Keratinocyte (primary cell): Measurements from ENCODE around the gene CIRBP. TPM values are rescaled to one million over a fixed set of nuclear protein-coding genes. Genes with fewer than 3 reads are reported as not detected.

Experiments
- DNase-seq: peaks from one replicate; pipeline ENCODE4 v3.0.0-alpha.2; 2011; ENCODE audit warnings: low read depth, missing footprints, low spot score
- FAIRE-seq: peaks from 2 replicates; lab custom pipeline; 2011; peaks lifted over from hg19 to GRCh38; lab: Jason Lieb, UNC
- H2AFZ ChIP-seq: 2 replicates; pipeline ENCODE4 v1.6.0; 2012; ENCODE audit warnings: low read length, control low read depth, inconsistent platforms; ENCODE audit not compliant: control insufficient read depth
- H3K27ac ChIP-seq: 2 replicates; pipeline ENCODE4 v1.5.1; 2011; ENCODE audit warnings: low read length; ENCODE audit not compliant: control insufficient read depth, insufficient read depth
- H3K27me3 ChIP-seq: 3 replicates; pipeline ENCODE4 v1.6.0; 2011; ENCODE audit warnings: low read length; ENCODE audit not compliant: control insufficient read depth, insufficient read depth; ENCODE audit errors: extremely low read depth
- H3K36me3 ChIP-seq, 2 experiments: 2 replicates in 1 of 2; 3 replicates in 1 of 2; pipeline ENCODE4 v1.5.1; 2011; ENCODE audit warnings: low read length in 2 of 2, mild to moderate bottlenecking in 1 of 2; ENCODE audit not compliant: control insufficient read depth in 2 of 2, insufficient read depth in 2 of 2; ENCODE audit errors: extremely low read depth in 1 of 2
- H3K4me1 ChIP-seq: 3 replicates; pipeline ENCODE4 v1.5.1; 2011; ENCODE audit warnings: low read length; ENCODE audit not compliant: control insufficient read depth, insufficient read depth; ENCODE audit errors: extremely low read depth
- H3K4me2 ChIP-seq: 3 replicates; pipeline ENCODE4 v1.6.0; 2011; ENCODE audit warnings: low read depth, low read length; ENCODE audit not compliant: control insufficient read depth, insufficient read depth; ENCODE audit errors: extremely low read depth
- H3K4me3 ChIP-seq, 3 experiments: fragments of 200-600 bp in 1 of 3; sonication (generic) in 1 of 3; 2 replicates in 2 of 3; 3 replicates in 1 of 3; pipeline ENCODE4 v1.5.1; 2011 to 2016; ENCODE audit warnings: low read length in 3 of 3, mild to moderate bottlenecking in 3 of 3, control low read depth in 2 of 3, inconsistent platforms in 1 of 3, low read depth in 1 of 3, mixed read lengths in 1 of 3, mixed run types in 1 of 3, moderate library complexity in 1 of 3; ENCODE audit not compliant: control insufficient read depth in 2 of 3, insufficient read depth in 2 of 3; ENCODE audit errors: extremely low read depth in 1 of 3
- H3K79me2 ChIP-seq: 2 replicates; pipeline ENCODE4 v1.6.0; 2012; ENCODE audit warnings: low read length; ENCODE audit not compliant: control insufficient read depth, insufficient read depth
- H3K9ac ChIP-seq: 3 replicates; pipeline ENCODE4 v1.6.0; 2011; ENCODE audit warnings: low read length; ENCODE audit not compliant: control insufficient read depth, insufficient read depth; ENCODE audit errors: extremely low read depth
- H3K9me1 ChIP-seq: 3 replicates; pipeline ENCODE4 v1.6.0; 2011; ENCODE audit warnings: low read length; ENCODE audit not compliant: control insufficient read depth, insufficient read depth; ENCODE audit errors: extremely low read depth
- H3K9me3 ChIP-seq: 2 replicates; pipeline ENCODE4 v1.5.1; 2012; ENCODE audit warnings: low read depth, low read length; ENCODE audit not compliant: control insufficient read depth
- H4K20me1 ChIP-seq: 3 replicates; pipeline ENCODE4 v1.6.0; 2011; ENCODE audit warnings: low read length; ENCODE audit not compliant: control insufficient read depth, insufficient read depth; ENCODE audit errors: extremely low read depth
- EZH2 ChIP-seq: IDR thresholded peaks from one replicate; pipeline ENCODE4 v1.6.1; 2012; ENCODE audit warnings: inconsistent platforms, mild to moderate bottlenecking, low read length, moderate library complexity
- dilution Hi-C: fragments of 300-500 bp; cut with MboI; formaldehyde crosslinking; loops from one replicate; pipeline ENCODE4 v1.7.0; 2020; ENCODE audit warnings: low sequenced_read_pairs; ENCODE audit not compliant: extremely low pct_ligation_motif_present
- polyA plus RNA-seq, 5 experiments: library from polyadenylated mRNA; depleted of rRNA in 3 of 5; stranded (reverse) in 3 of 5; stranded (forward) in 1 of 5; unstranded in 1 of 5; fragments of >200 nt; gene quantifications; 1 replicate in 1 of 5; 2 replicates in 3 of 5; 3 replicates in 1 of 5; pipeline versions ENCODE4 v1.2.1 to v1.2.3, GENCODE V29; 2011 to 2012; ENCODE audit warnings: missing spikeins in 2 of 5, low read depth in 1 of 5, low replicate concordance in 1 of 5
- TF ChIP-seq, protein P1 (sequence below), 3 experiments: IDR thresholded peaks in 1 of 3; conservative IDR thresholded peaks in 1 of 3; optimal IDR thresholded peaks in 1 of 3; 2 replicates in 2 of 3; 3 replicates in 1 of 3; pipeline versions ENCODE3 to v1.5.1; 2011; ENCODE audit warnings: low read length in 3 of 3, mild to moderate bottlenecking in 3 of 3, moderate library complexity in 2 of 3, control low read depth in 1 of 3, inconsistent platforms in 1 of 3; ENCODE audit not compliant: insufficient read depth in 2 of 3; ENCODE audit errors: extremely low read depth in 1 of 3

Gene CIRBP
- polyA plus RNA-seq, 1 donor (not counting 4 experiments of a cell fraction or from before 2014, with no cell fraction given), result 113 TPM

DNA sequence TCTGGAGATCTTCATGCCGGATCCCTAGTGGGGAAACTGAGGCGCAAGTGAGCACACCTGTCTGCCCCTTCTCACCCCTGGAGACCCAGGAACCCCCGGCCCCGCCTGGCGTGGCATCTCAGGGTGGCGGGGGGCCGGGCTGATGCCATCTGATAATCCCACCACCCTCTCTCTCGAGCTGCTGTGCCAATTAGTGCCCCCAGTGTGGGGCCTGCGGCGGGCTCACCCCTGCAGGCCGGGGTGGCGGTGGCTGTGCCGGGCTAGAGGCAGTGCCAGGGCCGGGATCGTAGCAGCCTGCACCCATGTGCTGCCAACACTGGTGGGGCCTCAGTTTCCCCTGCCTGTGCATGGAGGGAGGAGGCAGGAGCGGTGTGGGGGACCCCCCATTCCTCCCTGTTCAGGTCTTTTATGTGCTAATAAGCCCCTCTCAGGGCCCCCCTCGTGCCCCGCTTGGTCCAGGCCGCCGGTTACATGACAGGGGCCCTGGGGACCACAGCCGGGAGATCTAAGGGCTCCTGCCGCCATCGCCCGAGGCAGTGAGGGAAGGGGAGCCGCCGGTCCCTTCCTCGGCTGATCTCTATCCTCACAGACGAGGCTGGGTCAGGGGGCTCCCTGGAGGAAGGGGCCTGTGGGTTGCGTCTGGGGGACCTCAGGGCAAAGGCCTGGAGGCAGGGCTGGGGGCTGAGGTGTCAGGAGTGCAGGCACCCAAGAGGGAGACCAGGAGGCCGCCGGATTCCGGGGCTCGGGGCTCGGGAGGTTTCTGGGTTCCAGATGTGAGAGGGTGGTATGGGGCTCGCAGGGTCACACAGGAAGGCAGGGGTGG is 24.9 kb downstream of the CIRBP start:
- Histone ChIP-seq H3K9me1 (no peaks in the 10 kb centered on the region), H2AFZ (no peak overlapping the region), H3K9me3 (no peaks in the 10 kb centered on the region), H4K20me1 (no peaks in the 10 kb centered on the region), H3K4me1 (no peaks in the 10 kb centered on the region), H3K4me3 (no peak overlapping the region), H3K4me2 (no peak overlapping the region), H3K9ac (no peak overlapping the region), H3K27me3 (peaks cover 68% of the 10 kb centered on the region), H3K79me2 (no peaks in the 10 kb centered on the region), H3K27ac (no peak overlapping the region), H3K36me3 (no peaks in the 10 kb centered on the region)
- TF ChIP-seq, protein P1, sequence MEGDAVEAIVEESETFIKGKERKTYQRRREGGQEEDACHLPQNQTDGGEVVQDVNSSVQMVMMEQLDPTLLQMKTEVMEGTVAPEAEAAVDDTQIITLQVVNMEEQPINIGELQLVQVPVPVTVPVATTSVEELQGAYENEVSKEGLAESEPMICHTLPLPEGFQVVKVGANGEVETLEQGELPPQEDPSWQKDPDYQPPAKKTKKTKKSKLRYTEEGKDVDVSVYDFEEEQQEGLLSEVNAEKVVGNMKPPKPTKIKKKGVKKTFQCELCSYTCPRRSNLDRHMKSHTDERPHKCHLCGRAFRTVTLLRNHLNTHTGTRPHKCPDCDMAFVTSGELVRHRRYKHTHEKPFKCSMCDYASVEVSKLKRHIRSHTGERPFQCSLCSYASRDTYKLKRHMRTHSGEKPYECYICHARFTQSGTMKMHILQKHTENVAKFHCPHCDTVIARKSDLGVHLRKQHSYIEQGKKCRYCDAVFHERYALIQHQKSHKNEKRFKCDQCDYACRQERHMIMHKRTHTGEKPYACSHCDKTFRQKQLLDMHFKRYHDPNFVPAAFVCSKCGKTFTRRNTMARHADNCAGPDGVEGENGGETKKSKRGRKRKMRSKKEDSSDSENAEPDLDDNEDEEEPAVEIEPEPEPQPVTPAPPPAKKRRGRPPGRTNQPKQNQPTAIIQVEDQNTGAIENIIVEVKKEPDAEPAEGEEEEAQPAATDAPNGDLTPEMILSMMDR (optimal IDR thresholded peaks at IDR 0.05 in 1 of 3, IDR thresholded peaks at IDR 0.05 in 1 of 3, conservative IDR thresholded peaks at IDR 0.05 in 1 of 3; ENCODE audit: extremely low read depth in 1 of 3, insufficient read depth in 2 of 3, low read length in 3 of 3), result no peak
- TF ChIP-seq EZH2, result no peak
- DNase-seq (no peak), FAIRE-seq (no peak)
- dilution Hi-C loops, result no loop called here

DNA sequence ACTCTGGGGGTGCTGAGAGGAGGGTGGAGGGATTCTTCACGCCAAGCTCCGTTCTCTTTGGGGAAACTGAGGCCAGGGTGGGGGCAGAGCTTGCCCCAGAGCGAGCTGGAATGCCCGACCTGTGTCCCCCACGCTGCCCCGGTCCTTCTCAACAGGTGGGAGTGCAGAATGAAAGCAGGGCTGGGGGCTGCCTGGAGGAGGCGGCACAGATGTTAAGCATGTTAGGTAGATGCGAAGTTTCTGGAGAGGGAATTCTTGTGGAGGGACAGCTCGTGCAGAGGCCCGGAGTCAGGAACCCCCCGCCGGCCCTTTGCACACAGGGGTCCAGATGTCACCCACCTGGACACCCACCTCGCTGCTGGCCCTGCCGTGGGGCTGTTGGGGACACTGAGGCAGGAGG is 25.6 kb downstream of the CIRBP start:
- no peak for FAIRE-seq
- Histone ChIP-seq H3K27ac (no peak overlapping the region), H3K9me3 (no peaks in the 10 kb centered on the region), H4K20me1 (no peaks in the 10 kb centered on the region), H3K4me3 (no peak overlapping the region), H3K4me1 (no peaks in the 10 kb centered on the region), H3K9ac (no peak overlapping the region), H3K4me2 (no peak overlapping the region), H3K79me2 (no peaks in the 10 kb centered on the region), H3K27me3 (peaks cover 63% of the 10 kb centered on the region), H2AFZ (no peak overlapping the region), H3K36me3 (no peaks in the 10 kb centered on the region), H3K9me1 (no peaks in the 10 kb centered on the region)
- DNase-seq, result no peak
- dilution Hi-C loops, result no loop called here
- no peak for TF ChIP-seq EZH2
- TF ChIP-seq, protein P1 (optimal IDR thresholded peaks at IDR 0.05 in 1 of 3, IDR thresholded peaks at IDR 0.05 in 1 of 3, conservative IDR thresholded peaks at IDR 0.05 in 1 of 3; ENCODE audit: extremely low read depth in 1 of 3, insufficient read depth in 2 of 3, low read length in 3 of 3), result no peak
